HG03432 (cell line): ENCODE data around the gene RHOJ.
A peak's percentile ranks its signal among the peaks of the same experiment; 100 is the strongest.
"Not testable (repeated sequence)": the region's sequence is repeated elsewhere in the genome, so short reads cannot be mapped to it uniquely, and the experiment has no call there.

Source experiments
- ATAC-seq: cut with Tn5 transposase; IDR thresholded peaks from one replicate; pipeline ENCODE4 v1.9.1; 2021; ENCODE audit warnings: mild to moderate bottlenecking, moderate library complexity; ENCODE audit not compliant: unreplicated experiment

RHOJ gene

GRCh38 chr14:63296060-63296563, 91.9 kb downstream of the RHOJ start:
- peak; percentile 52 for ATAC-seq

GRCh38 chr14:63297372-63298063, 93.3 kb downstream of the RHOJ start:
- ATAC-seq, result no peak

- ATAC-seq, result no peak
Observed at GRCh38 chr14:63299351-63300110, 95.3 kb downstream of the RHOJ start.

DNA sequence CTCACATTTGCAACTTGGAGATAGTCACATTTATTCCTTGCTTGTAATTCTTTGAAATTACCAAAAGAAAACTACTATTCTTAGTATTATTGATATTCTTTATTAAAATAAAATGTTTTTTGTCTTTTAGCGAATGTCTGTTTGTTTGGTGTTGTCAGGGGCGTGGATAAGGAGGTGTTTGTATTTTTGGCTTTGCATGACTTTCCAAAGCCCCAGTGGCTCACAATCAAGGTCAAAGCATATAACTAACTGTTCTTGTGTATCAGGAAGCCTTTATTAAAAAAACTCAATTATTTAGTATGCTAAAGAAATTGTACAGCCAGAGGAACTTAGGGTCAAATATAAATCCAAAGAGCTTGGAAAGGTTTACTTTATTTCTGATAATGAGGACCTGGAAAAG, 96.6 kb downstream of the RHOJ start:
- ATAC-seq, result no peak

GRCh38 chr14:63301891-63302534, 97.8 kb downstream of the RHOJ start:
- ATAC-seq, result no peak

- ATAC-seq, result not testable (repeated sequence)
Observed at GRCh38 chr14:63304429-63304828, 100.2 kb downstream of the RHOJ start.

DNA sequence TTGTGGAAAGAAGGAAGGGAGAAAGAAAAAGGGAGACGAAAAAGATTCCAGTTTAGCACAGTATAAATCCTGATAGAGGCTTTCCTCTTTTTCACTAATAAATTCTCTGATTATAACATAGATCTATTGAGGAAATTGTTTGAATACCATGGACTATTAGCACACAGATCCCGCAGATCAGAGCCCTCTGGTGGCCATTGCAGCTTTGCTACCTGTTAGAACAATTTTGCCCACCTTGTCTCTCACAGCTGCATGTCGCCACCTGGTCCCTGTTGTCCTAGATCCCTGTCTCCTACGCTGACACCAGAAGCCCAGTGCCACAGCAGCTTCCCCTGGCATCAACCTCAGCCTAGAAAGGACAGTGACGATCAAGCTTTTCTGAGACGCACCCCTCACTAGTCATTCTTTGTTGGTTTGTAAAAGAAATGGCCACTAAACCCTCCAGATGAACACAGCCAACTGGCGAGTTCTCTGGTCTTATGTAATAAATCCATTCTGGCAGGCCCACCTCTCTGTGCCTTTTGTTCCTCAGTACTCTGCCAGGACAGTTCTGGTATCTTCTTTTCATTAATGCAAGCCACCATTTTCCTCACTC, 104.6 kb downstream of the RHOJ start:
- ATAC-seq, result no peak

DNA sequence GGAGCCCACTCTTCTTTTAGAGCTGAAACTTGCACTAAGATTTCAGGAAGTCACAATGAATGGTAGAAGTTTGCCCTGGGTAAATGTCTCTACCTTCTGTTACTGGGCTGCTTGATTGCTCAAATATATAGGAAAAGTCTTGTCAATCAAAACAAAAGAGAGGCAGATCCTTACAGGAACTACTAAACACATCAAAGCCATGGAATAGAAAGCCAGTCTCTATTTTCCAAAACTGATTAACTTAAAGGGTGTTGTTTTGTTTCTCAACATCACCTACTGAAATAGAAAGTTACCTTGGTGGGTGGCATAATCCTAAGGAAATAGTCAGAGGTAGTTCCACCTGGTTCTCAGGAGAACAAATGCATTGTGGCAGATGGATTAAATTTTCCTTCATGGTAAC, 114.6 kb downstream of the RHOJ start, which contains the start of gene GPHB5:
Gene GPHB5, minus strand, starts transcription at position 101 of the 400 bp plus-strand sequence. CDS start 1,086 bp downstream, outside the sequence.
- no peak for ATAC-seq

GRCh38 chr14:63322472-63322871, 118.2 kb downstream of the RHOJ start:
- ATAC-seq, result no peak

DNA sequence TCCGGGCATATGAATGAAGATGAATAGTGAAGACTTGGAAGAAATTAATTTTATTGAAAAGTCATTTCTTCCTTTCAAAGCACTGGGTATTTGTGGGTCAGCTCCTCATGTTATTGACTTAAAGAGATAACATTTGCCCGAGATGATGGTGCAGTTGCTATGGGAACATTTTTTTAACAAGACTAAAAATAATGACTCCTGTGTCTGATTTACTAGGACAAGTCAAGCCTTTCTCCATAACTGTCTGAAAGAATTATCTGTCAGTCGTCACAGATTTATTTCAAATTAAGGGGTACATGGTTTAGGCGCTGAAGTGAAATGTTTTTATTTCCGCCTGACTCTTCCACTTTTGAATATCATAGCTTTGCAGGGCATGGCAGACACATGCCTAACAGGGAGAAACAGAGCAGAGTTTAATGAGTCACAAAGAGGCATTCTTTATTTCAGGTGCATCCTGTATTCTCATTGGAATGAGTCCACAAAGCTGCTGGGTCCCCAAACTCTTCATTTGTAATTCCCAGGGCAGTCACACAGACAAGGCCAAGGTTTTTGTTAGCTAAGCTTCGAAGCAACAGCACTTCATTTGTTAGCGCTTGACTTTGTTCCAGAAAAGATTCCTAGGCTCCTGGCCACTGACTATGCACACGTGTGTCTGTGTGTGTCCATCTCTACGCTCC, 118.8 kb downstream of the RHOJ start:
- no peak for ATAC-seq

GRCh38 chr14:63326840-63327239, 122.6 kb downstream of the RHOJ start:
- ATAC-seq, result no peak

DNA sequence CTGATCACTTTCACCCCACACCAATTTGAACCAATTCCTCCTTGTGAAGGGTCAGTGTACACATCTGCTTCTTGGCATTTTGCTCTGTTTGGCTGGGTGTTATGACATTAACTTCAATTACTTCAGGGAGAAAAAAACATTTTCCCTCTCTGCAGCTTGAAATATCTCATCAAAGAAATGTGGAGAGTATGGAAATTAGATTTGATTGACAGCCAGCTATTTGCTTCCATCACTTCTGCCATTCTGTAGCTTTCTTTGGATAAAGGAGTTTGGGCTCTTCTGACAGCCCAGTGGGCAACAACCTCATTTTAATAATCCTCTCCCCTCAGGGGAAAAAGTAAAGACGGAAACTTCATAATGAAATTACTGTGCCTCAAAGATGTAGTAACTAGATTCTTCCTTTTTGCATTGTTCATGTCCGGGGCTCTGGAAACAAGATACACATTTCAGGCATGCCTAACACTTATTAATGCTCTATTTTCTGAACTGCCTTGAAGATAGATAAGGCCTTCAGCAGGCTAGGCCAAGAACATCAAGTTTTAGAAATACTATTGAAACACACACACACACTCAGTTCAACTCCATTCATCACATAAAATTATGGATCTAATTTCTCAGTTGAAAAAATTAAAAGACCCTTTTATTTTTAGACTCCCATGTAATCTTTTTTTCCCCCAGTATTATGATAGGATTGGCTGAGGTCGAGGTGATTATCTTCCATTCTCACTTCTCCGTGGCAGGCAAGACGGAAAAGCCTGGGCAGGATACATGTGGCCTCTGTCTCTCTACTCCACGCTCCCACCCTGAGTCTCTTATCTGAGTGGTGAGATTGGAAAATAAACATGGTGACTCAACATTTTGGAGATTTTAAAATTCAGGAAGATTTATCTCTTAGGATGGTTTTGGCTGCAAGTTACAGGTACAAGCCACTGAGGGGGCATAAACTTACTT, 124.8 kb downstream of the RHOJ start:
- no peak for ATAC-seq

- no peak for ATAC-seq
Observed at GRCh38 chr14:63342371-63342770, 138.1 kb downstream of the RHOJ start.
